IMR-90 (cell line): ENCODE results near the gene HOXD9.
A peak's percentile ranks its signal among the peaks of the same experiment; 100 is the strongest.

Experiments used
- BHLHE40 ChIP-seq: fragments of 150-350 bp; IDR thresholded peaks from 2 replicates; pipeline ENCODE4 v1.6.1; 2016; ENCODE audit warnings: mild to moderate bottlenecking, low read depth, low read length
- CEBPB ChIP-seq: IDR thresholded peaks from 2 replicates; pipeline ENCODE4 v1.6.1; 2012; ENCODE audit warnings: low read depth, low read length, improper control_type of control experiment
- FOS ChIP-seq: fragments of 150-350 bp; IDR thresholded peaks from 2 replicates; pipeline ENCODE4 v1.6.1; 2016; ENCODE audit warnings: low read depth, low read length
- MAFK ChIP-seq: IDR thresholded peaks from 2 replicates; pipeline ENCODE4 v1.6.1; 2012; ENCODE audit warnings: low read depth, low read length, improper control_type of control experiment
- POLR2A ChIP-seq: IDR thresholded peaks from 2 replicates; pipeline ENCODE4 v1.6.1; 2012; ENCODE audit warnings: mild to moderate bottlenecking, low read depth, low read length
- RAD21 ChIP-seq: IDR thresholded peaks from 2 replicates; pipeline ENCODE4 v1.6.1; 2012; ENCODE audit warnings: low read length, improper control_type of control experiment
- RFX5 ChIP-seq: IDR thresholded peaks from 2 replicates; pipeline ENCODE4 v1.8.0; 2012; ENCODE audit warnings: low read depth, mild to moderate bottlenecking, low read length, moderate library complexity
- TF ChIP-seq, protein P1 (sequence below): conservative IDR thresholded peaks from 2 replicates; pipeline ENCODE4 v1.5.1; 2012; ENCODE audit warnings: mild to moderate bottlenecking, low read depth, low read length, improper control_type of control experiment
- TF ChIP-seq, protein P2 (sequence below): fragments of 150-350 bp; IDR thresholded peaks from 2 replicates; pipeline ENCODE4 v1.6.1; 2016; ENCODE audit warnings: low read depth, mild to moderate bottlenecking, low read length, moderate library complexity, borderline replicate concordance
- TF ChIP-seq, protein P3 (sequence below): fragments of 150-350 bp; IDR thresholded peaks from 2 replicates; pipeline ENCODE4 v1.6.1; 2017; ENCODE audit warnings: mild to moderate bottlenecking, antibody characterized with exemption, low read length, low read depth

DNA sequence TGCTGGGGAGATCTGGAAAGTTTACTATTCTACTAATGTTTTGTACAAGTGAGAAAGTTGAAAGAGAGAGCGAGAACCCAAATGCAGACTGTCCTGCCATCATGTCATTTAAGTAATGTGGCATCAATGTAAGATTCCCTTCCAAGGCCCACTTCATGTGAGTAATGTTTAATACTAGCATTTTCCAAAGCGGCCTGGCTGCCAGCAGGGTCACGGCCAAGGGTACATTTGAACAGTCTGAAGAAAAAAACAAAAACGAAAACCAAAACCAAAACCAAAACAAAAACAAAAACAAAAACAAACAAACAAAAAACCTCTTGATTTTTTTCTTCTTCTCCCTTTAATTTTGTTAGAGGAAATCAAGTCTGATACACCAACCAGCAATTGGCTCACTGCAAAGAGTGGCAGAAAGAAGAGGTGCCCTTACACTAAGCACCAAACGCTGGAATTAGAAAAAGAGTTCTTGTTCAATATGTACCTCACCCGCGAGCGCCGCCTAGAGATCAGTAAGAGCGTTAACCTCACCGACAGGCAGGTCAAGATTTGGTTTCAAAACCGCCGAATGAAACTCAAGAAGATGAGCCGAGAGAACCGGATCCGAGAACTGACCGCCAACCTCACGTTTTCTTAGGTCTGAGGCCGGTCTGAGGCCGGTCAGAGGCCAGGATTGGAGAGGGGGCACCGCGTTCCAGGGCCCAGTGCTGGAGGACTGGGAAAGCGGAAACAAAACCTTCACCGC is 3.7 kb upstream of the HOXD9 start:
- TF ChIP-seq, protein P1, sequence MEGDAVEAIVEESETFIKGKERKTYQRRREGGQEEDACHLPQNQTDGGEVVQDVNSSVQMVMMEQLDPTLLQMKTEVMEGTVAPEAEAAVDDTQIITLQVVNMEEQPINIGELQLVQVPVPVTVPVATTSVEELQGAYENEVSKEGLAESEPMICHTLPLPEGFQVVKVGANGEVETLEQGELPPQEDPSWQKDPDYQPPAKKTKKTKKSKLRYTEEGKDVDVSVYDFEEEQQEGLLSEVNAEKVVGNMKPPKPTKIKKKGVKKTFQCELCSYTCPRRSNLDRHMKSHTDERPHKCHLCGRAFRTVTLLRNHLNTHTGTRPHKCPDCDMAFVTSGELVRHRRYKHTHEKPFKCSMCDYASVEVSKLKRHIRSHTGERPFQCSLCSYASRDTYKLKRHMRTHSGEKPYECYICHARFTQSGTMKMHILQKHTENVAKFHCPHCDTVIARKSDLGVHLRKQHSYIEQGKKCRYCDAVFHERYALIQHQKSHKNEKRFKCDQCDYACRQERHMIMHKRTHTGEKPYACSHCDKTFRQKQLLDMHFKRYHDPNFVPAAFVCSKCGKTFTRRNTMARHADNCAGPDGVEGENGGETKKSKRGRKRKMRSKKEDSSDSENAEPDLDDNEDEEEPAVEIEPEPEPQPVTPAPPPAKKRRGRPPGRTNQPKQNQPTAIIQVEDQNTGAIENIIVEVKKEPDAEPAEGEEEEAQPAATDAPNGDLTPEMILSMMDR: peak; percentile 19; the same call in 1 of the 2 replicates
- TF ChIP-seq POLR2A (no peak), MAFK (no peak), BHLHE40 (no peak), RAD21 (no peak), FOS (no peak), RFX5 (no peak), CEBPB (no peak)
- TF ChIP-seq, protein P2, sequence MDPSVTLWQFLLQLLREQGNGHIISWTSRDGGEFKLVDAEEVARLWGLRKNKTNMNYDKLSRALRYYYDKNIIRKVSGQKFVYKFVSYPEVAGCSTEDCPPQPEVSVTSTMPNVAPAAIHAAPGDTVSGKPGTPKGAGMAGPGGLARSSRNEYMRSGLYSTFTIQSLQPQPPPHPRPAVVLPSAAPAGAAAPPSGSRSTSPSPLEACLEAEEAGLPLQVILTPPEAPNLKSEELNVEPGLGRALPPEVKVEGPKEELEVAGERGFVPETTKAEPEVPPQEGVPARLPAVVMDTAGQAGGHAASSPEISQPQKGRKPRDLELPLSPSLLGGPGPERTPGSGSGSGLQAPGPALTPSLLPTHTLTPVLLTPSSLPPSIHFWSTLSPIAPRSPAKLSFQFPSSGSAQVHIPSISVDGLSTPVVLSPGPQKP: no peak
- TF ChIP-seq, protein P3, sequence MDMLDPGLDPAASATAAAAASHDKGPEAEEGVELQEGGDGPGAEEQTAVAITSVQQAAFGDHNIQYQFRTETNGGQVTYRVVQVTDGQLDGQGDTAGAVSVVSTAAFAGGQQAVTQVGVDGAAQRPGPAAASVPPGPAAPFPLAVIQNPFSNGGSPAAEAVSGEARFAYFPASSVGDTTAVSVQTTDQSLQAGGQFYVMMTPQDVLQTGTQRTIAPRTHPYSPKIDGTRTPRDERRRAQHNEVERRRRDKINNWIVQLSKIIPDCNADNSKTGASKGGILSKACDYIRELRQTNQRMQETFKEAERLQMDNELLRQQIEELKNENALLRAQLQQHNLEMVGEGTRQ: no peak
